Kidney (tissue), 14 donors: Measurements from ENCODE around the gene NT5DC3. TPM values are rescaled to one million over a fixed set of nuclear protein-coding genes. Genes with fewer than 3 reads are reported as not detected.

Experiments used
- DNase-seq, 5 donors: peaks; one replicate each; pipeline ENCODE4 v3.0.0-alpha.2; 2013 to 2020
- FAIRE-seq: peaks from 2 replicates; lab custom pipeline; 2012; peaks lifted over from hg19 to GRCh38; lab: Jason Lieb, UNC
- H3K27ac ChIP-seq, 2 donors: one replicate each; pipeline ENCODE4 v1.7.0; 2013; ENCODE audit warnings: low read depth in 2 of 2, low read length in 2 of 2, inconsistent platforms in 1 of 2
- H3K27me3 ChIP-seq: one replicate; pipeline ENCODE4 v1.7.1; 2013; ENCODE audit warnings: low read length, inconsistent platforms; ENCODE audit not compliant: control insufficient read depth, insufficient read depth
- H3K36me3 ChIP-seq, 3 donors: one replicate each; pipeline versions ENCODE4 v1.7.0 to v1.7.1; 2013; ENCODE audit warnings: low read length in 3 of 3, control low read depth in 1 of 3, inconsistent platforms in 1 of 3; ENCODE audit not compliant: insufficient read depth in 3 of 3, control insufficient read depth in 2 of 3
- H3K4me1 ChIP-seq, 3 donors: one replicate each; pipeline versions ENCODE4 v1.7.0 to v1.7.1; 2013; ENCODE audit warnings: low read length in 3 of 3, inconsistent platforms in 1 of 3, low read depth in 1 of 3; ENCODE audit not compliant: control insufficient read depth in 2 of 3, insufficient read depth in 2 of 3
- H3K4me3 ChIP-seq, 3 donors: one replicate each; pipeline versions ENCODE4 v1.7.0 to v1.8.1; 2013; ENCODE audit warnings: low read length in 3 of 3, control low read depth in 1 of 3, inconsistent platforms in 1 of 3
- H3K9ac ChIP-seq, 3 donors: one replicate each; pipeline versions ENCODE4 v1.7.0 to v1.7.1; 2013; ENCODE audit warnings: low read length in 3 of 3, control low read depth in 1 of 3, inconsistent platforms in 1 of 3
- H3K9me3 ChIP-seq, 3 donors: one replicate each; pipeline versions ENCODE4 v1.7.0 to v1.7.1; 2013; ENCODE audit warnings: low read length in 3 of 3, control low read depth in 1 of 3, inconsistent platforms in 1 of 3; ENCODE audit not compliant: control insufficient read depth in 2 of 3, insufficient read depth in 1 of 3
- CTCF ChIP-seq: IDR thresholded peaks from 3 replicates; pipeline ENCODE4 v1.5.1; 2012; ENCODE audit warnings: mild to moderate bottlenecking, moderate library complexity, borderline replicate concordance; ENCODE audit not compliant: insufficient read depth; ENCODE audit errors: extremely low read depth
- intact Hi-C: fragments of 100-400 bp; cut with DNase I; formaldehyde crosslinking; loops from one replicate; pipeline ENCODE4 v1.11.1; 2022
- polyA plus RNA-seq: library from polyadenylated mRNA; stranded (reverse); fragments of 350-450 nt; fragmentation: Illumina TruSeq; extraction: RNeasy Lipid Tissue Mini Kit (QIAGEN cat#74804); gene quantifications from one replicate; pipeline ENCODE4 v1.2.3, GENCODE V29; 2014; ENCODE audit warnings: low read depth, low replicate concordance; ENCODE audit not compliant: insufficient read depth
- total RNA-seq: library from RNA; stranded (reverse); fragmentation: NEBNext Ultra II Directional; extraction: Animal tissue kit (Norgen Biotek cat#: 25700); gene quantifications from one replicate; pipeline ENCODE4 v1.2.1, GENCODE V29; 2021
- donor health status: control.
- donor health status: control.
- donor health status: control.
- donor health status: control.
- donor health status: control.
- donor health status: DM: yes; HTN: yes; CAD: no.
- donor health status: Normal renal cell carcinoma (clear cell type).

The NT5DC3 gene
- total and polyA plus RNA-seq, 2 donors from 2014 or later, result 1.1 to 7.8 TPM

- H3K9me3 ChIP-seq, result no peaks in the 10 kb centered on the region
- no peak for DNase-seq
- intact Hi-C loops, result no loop called here
Observed at GRCh38 chr12:103813949-103814348, 27.1 kb downstream of the NT5DC3 start.

GRCh38 chr12:103813426-103813825 is 27.6 kb downstream of the NT5DC3 start:
- Histone ChIP-seq H3K27ac (no peak overlapping the region), H3K27me3 (no peaks in the 10 kb centered on the region), H3K9ac (no peak overlapping the region), H3K36me3 (no peaks in the 10 kb centered on the region), H3K4me3 (no peak overlapping the region), H3K4me1 (no peaks in the 10 kb centered on the region), H3K9me3 (no peaks in the 10 kb centered on the region)
- FAIRE-seq (no peak), DNase-seq (no peak)
- intact Hi-C loops, result no loop called here
- TF ChIP-seq CTCF, result no peak

More at GRCh38 chr12:103813949-103814348, 27.1 kb downstream of the NT5DC3 start:
- Histone ChIP-seq H3K27ac (no peak overlapping the region), H3K9ac (no peak overlapping the region), H3K27me3 (no peaks in the 10 kb centered on the region), H3K4me3 (no peak overlapping the region), H3K4me1 (no peaks in the 10 kb centered on the region), H3K36me3 (no peaks in the 10 kb centered on the region)
- FAIRE-seq, result no peak
- TF ChIP-seq CTCF, result no peak

- Histone ChIP-seq H3K9ac (no peak overlapping the region), H3K27ac (no peak overlapping the region), H3K4me3 (no peak overlapping the region), H3K27me3 (no peaks in the 10 kb centered on the region), H3K4me1 (no peaks in the 10 kb centered on the region), H3K9me3 (no peaks in the 10 kb centered on the region), H3K36me3 (no peaks in the 10 kb centered on the region)
- no peak for TF ChIP-seq CTCF
- DNase-seq (no peak), FAIRE-seq (no peak)
- intact Hi-C loops, result no loop called here
Observed at GRCh38 chr12:103812789-103813188, 28.2 kb downstream of the NT5DC3 start.

- Histone ChIP-seq H3K27ac (no peak overlapping the region), H3K4me1 (no peaks in the 10 kb centered on the region), H3K4me3 (no peak overlapping the region), H3K9me3 (no peaks in the 10 kb centered on the region), H3K9ac (no peak overlapping the region), H3K27me3 (no peaks in the 10 kb centered on the region), H3K36me3 (no peaks in the 10 kb centered on the region)
- DNase-seq (no peak), FAIRE-seq (no peak)
- intact Hi-C loops, result no loop called here
- TF ChIP-seq CTCF, result no peak
Observed at GRCh38 chr12:103811791-103812190, 29.2 kb downstream of the NT5DC3 start.
